T-helper 22 cell (primary cell): ENCODE measurements around the gene TMEM79.
A peak's percentile ranks its signal among the peaks of the same experiment; 100 is the strongest.

Experiments
- DNase-seq: peaks from one replicate; pipeline ENCODE4 v3.0.0-alpha.2; 2020; ENCODE audit warnings: low read depth

TMEM79 gene

DNA sequence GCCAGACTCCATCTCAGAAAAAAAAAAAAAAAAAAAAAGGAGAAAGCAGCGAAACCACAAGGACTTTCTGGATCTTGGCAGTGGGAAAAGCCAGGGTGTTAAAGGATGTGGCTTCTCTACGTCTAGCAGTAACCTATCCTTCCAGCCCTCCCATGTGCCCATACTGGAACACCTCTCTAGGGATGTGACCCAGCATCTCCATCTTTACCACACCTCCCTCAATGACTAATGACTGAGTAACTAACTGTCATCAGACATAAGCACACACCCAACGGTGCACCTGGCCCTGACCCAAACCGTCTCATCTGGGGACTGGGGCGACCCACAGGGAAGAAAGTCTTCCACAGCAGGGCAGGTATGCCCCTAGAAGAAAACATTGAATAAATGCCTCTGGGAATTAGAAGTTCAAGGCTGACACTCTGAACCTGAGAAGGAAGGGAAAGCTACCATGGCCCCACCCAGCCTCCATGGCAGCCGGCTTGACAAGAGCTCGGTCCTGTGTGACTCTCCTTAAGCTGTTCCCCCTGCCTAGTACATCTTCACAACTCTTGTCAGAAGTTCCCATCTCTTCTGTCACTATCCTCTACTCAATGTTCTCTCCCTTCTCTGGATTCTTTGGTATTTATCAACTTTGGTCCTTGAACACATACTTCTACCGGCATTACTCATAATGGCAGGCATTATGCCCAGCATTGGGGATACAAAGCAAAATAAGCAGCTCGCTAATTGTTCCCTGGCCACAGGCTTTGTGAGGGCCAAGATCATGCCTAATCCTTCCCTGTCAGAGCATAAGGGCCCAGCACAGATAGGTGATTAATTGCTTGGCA lies 21.5 kb upstream of the TMEM79 start:
- no peak for DNase-seq

DNA sequence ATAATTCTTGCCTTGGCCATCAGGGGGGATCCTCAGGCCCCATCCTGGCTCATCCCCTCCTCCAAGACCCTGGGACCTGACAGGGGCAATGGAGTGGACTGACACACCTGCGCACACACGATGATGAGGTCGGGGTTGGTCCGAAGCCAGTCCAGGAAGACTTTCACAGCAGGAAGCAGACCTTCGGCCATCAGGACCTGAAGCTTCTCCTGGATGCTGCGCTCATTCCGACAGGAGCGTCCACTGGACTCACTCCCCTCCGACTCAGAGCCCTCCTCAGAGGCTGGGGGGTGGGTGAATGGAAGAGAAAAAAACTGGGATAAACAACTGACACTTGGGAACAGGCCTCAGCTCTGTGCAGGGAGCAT lies 20.9 kb upstream of the TMEM79 start:
- DNase-seq: no peak

DNA sequence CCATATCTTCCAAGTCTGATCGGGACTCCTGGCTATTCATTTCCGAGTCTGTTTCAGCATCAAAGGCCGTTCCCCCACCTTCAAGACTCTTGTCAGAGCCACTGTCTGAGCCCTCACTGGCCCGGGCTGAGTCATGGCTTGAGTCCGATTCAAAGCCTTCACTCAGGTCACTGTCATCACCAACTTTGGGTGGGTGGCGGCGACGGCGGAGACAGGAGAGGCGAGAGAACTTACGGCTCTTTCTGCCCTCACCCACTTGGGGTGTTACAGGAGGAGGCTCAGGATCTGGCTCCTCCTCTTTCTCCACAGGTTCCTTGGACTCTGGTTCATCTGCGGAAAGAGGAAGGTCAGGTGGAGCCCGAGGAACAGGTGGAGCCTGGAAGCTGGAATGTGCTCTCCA lies 18.1 kb upstream of the TMEM79 start:
- DNase-seq: no peak

DNA sequence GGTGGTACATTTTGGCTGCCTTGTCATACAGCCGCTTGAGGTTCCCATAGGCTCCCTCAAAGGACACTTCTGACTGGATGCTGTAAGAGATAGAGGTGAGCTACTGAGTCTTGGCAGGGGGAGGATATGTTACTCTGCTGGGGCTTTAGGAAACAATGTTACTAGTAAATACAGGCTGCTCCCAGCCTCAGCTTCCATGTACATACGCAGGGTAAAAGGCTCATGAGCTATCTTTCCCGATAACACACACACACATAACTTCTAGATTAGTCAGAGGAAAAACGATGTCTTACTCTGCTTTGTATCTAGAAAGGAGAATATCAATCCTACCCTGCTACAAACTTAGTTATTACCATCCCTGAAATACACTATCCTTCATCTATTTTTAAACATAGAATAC lies 15.8 kb upstream of the TMEM79 start:
- DNase-seq: no peak

DNA sequence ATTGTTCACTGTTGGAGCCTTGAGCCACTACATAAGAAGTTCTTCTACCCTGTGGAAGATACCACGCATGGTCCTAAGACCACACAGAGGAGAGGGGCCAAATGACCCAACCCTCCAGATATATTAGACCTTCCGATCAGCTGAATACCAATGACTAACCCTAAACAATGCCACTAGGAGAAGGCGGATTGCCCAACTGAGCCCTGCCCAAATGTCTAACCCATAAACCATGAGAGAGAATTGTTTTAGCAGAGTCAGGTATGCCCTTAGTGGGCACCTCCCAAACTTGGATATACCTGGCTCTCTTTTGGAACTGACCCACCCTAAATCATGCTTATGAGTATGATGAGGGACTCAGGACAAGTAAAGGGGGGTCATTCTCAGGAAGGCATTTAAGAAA lies 13.8 kb upstream of the TMEM79 start:
- DNase-seq: no peak

DNA sequence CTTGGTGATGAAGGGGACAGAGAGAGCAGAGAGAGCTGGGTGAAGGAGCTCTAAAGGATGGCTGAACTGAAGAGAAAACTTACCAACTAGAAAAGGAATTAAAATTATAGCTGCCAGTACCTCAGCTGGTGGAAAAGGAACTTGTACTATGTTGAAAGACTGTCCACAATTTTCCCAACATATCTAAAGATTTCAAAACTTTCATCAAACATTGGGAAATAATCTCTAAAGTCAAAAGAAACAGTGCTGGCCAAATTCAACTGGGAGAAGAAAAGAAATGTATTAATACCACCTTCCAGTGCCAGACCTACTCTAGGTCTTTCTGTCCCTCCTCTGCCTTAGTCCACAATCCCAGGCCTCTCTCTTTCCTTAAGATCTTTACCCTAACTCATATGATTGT lies 7.6 kb upstream of the TMEM79 start:
- DNase-seq: no peak

DNA sequence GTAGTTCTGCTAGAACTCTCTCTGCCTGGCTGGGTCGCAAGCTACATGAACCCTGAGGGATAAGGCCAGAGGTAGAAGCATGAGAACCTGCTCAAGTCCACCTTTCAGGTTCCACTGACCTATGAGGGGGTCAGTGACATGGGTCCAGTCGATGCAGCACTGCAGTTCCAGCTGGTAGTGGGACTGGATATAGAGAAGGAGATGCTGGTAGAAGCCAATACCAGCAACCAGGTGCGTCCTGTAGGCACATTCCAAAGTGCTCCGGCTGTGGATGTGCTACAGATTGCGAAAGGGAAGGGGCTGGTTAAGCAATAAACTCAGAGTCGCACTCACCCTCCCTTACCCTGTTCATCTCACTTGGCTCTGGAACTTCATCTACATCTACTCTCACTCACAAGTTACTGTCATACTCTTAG lies 7.2 kb upstream of the TMEM79 start:
- no peak for DNase-seq

DNA sequence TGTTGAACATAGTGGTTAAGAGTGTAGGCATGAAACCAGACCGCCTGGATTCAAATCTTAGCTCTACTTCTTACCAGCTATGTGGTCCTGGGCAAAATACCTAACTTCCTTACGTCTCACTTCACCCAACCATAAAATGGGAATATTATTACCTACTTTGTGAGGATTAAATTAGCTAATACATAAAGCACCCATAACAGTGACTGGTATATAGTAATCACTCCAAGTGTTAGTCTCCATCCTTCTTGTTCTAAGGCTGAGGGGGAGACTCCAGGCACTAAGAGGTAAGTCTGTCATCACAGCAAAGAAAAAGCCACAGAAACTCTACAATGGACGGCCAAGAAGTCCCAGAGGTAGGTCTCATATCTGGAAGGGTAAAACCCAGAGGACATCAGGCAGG lies 4.3 kb upstream of the TMEM79 start:
- DNase-seq: no peak

DNA sequence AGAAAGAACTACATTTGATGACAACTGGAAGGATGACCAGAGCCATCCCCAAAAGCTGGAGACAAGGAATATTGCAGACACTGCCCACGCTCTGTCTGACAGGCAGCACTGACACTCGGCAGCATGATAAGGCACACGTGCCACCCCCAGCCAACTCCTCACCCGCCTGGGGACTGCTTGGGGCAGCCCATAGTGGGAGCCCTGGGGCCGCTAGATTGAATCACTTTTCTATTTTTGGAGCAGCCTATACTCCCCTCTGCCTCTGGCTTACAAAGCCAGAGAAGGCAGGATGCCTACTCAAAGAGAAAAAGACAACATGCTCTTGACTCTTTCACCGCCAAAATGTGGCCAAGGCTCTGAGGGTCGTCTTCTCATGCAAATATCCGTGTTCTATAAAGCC lies 2.8 kb upstream of the TMEM79 start:
- no peak for DNase-seq

DNA sequence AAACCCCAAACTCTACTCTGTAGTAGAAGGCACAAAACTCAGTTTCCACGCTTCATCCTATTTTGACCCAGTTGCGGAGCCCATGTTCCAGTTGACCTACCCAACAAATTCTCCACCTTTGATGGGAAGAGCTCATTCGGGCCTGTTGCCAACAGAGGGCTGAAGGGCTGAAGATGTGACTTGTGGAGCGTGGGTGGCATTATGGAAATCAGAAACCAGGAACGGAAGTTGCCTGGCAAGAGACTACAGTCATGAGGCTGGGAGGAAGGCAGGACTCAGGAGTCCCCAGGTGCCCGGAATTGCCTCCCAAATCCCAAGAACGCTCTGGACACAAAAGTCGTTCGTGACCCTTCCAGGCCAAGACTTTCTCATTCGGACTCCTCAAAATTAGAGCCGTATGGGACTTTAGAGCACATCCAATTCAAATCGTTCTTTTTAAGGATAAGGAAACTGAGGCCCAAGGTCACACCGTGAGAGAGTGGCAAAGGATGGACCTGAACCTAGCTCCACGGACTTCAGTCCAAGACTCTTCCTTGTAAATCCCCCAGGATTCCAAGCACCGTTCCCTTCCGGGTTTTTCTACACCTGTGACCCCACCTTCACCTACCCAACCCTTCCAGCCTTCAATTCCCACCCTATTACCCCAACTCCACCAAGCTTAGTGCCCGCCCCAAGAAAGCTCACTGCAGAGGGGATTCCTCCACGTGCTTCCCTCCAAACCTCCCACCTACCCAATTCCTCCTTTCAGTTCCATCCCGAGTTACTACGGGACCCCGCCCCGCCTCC lies 2.2 kb upstream of the TMEM79 start:
- DNase-seq: no peak

DNA sequence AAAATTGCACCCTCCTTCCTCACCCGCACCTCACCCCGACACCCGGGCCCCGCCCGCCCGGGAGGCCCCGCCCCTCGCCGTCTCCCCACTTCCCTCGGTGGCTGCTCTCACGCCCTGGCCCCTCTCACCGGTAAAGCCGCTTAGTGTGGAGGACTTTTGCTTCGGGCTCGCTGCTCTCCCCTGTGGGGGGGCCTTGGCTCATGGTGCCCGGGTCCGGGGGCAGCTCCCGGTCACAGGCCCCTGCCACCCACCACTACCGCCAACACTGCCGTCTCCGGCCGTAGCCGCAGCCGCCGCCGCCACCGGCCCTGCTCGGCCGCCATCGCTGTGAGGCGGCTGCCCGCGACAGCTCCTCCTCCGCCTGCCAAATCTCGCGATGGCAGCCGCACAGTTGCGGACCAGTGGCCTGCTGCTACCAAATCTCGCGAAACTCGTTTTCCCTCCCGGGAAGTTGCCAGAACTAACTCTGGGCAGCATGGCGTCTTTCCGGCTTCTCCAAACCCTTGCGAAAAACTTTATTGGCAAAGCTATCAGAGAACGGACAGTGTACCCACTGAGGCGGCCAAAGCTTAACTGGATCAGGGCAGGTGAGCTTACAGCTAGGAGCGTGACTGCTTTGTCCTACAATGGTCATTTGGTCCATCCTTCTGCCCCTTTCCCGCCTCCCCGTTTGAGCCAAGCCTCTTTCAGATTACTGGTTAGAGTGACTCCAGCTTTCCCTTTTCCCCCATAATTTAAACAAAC lies 1.5 kb upstream of the TMEM79 start, which contains the start of gene SMG5:
TSS of gene SMG5 (minus strand) at position 347 of the 744 bp plus-strand sequence. CDS start at position 202, 145 bp downstream.
- peak; percentile 95 for DNase-seq

DNA sequence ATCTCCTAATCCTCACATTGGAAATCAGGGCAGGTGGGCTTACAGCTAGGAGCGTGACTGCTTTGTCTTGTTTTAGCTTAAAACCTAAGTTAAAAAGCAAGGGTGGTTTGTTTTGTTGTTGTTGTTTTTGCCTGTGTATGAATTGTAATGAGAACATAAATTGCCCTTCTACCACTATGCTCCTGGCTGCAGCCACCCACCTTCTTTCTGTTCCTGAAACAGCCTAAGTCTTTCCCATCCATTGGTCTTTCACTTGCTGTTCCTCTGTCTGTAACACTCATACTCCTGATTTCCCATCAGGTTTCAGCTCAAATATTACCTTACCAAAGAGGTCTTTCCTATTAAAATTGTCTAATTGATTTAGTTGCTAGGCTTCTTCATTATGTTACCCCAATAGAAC lies 604 bp upstream of the TMEM79 start:
- DNase-seq: no peak

DNA sequence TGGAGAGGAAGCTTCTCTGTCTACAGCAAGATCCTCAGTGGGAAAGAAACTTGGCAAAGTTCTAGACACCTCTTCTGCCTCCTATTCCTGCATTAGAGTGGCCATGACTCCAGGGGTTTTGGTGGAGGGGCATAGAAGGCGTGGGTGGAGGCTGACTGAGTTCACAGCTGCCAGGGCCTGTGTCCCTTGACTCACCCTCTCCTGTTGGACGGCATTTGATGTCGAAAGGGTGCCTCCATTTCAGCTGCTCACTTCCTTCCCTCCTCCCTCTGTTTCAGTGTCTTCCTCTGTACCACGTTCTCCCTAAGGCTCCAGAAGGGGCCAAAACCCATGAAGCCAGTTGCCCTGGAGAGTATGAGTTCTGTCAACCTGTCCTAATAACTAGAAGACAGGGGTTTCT lies 632 bp downstream of the TMEM79 start:
- DNase-seq: no peak

DNA sequence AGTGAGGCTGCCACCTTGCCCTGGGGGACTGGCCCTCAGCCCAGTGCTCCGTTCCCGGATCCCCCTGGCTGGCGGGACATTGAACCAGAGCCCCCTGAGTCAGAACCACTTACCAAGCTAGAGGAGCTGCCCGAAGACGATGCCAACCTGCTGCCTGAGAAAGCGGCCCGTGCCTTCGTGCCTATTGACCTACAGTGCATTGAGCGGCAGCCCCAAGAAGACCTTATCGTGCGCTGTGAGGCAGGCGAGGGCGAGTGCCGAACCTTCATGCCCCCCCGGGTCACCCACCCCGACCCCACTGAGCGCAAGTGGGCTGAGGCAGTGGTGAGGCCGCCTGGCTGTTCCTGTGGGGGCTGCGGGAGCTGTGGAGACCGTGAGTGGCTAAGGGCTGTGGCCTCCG lies 1.3 kb downstream of the TMEM79 start:
- DNase-seq: no peak

DNA sequence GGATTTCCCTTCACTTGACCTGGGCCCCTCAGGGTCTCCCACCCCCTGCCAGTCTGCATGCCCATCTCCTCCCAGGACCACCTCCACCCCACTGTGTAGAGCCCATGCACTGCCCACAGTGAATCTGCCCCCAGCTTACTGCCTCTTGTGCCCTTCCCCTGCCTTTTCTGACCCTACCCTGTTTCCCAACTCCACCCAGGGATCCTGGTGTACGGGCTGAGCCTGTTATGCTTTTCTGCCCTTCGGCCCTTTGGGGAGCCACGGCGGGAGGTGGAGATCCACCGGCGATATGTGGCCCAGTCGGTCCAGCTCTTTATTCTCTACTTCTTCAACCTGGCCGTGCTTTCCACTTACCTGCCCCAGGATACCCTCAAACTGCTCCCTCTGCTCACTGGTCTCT lies 1.9 kb downstream of the TMEM79 start:
- no peak for DNase-seq

DNA sequence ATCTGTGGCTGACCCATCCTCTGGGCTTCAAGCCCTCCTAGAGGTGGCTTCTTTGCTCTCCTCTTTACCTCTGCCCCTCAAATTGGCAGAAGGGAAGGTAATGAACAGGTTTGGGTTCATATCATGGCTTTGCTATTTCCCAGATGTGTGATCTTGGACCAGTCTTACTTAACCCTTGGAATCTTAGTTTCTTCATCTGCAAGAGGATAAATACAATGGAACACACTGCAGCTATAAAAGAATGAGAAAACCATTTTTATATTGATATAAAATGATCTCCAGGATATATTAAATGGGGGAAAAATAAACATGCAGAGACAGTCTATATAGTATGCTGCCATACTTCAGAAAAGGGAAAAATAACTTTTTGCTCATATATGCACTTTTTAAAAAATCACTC lies 5.7 kb downstream of the TMEM79 start:
- DNase-seq: no peak

DNA sequence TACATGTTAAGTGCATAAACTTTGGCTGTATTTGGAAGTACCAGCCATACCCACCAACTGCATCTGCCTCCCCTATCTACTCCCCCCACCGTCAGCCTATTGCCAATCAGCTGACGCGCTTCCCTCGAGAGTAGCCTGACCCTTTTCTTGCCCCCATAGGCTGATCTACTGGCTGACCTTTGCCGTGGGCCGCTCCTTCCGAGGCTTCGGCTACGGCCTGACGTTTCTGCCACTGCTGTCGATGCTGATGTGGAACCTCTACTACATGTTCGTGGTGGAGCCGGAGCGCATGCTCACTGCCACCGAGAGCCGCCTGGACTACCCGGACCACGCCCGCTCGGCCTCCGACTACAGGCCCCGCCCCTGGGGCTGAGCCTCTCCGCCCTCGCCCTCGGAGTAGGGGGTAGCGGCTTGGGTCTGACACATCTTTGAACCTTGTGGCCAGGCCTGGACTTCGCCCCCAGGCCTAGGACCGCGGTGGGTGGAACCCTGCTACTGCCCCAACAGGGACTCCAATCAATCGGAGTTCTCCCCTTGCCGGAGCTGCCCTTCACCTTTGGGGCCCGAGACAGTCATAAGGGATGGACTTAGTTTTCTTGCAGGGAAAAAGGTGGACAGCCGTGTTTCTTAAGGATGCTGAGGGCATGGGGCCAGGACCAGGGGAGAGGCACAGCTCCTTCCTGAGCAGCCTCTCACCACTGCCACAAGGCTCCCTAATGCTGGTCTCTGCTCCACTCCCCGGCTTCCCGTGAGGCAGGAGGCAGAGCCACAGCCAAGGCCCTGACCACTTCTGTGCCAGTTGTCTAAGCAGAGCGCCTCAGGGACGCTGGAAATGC lies 7.3 kb downstream of the TMEM79 start:
- DNase-seq: no peak

DNA sequence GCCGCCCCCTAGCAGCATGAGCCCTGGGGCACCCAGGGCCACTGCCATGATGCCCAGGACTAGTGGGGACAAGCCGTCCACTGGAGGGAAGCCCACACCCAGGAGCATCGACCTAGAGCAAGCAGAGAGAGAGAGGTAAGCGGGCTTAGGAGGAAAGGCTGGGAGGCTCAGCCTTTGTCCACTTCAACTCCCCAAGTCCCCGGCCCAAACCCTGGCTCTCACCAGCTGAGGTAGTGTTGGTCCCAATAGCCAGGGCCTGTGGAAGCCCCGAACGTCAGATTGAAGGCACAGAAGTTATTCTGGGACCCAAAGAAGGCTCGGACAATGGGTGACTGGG lies 8.9 kb downstream of the TMEM79 start:
- no peak for DNase-seq

DNA sequence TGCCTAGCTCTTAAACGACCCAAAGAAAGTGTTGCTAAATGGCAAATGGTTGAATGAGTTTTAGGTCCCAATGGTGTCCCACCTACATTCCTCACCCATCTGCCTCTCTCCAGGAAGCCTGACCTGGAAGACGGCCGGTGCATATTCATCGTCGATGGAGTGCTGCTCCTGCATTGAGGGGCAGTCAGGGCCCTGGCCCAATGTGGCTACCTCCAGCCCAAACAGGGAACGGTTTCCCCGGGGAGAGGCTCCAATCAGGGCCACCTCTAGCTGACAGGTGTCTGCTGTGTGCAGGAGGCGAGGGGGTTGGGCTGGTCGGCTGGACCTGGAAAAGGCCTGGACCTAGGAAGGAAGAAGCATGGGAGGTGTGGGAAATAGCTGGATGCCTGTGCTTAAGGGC lies 9.8 kb downstream of the TMEM79 start:
- DNase-seq: no peak

DNA sequence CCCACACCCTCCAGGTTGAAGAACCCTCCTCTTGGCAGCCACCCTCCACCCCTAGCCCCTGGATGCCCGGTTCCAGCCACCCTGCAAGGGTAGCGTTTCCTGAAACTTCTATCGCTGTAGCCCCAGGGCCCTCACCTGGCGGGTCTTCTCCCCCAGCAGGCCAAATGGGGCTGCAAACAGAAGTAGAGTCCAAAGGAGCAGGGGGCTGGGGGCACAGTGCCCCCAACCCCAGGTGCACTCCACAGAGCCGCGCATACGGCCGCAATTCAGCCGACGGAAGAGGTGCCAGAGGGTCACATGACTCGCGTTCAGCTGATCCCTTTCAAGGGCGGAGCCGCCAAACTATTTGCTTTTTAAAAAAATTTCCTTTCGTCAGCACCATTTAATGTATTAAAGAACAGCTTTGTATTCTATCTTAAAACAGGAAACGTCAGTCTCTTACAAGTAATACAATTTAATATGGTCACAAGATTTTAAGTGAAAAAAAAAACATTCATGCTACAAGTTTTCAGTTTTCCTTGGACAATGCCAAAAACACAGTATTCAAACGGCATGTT lies 11.3 kb downstream of the TMEM79 start, which contains the start of gene GLMP:
TSS of gene GLMP (minus strand) at position 289 of the 557 bp plus-strand sequence. CDS start at position 255, 34 bp downstream.
- peak; percentile 24 for DNase-seq

DNA sequence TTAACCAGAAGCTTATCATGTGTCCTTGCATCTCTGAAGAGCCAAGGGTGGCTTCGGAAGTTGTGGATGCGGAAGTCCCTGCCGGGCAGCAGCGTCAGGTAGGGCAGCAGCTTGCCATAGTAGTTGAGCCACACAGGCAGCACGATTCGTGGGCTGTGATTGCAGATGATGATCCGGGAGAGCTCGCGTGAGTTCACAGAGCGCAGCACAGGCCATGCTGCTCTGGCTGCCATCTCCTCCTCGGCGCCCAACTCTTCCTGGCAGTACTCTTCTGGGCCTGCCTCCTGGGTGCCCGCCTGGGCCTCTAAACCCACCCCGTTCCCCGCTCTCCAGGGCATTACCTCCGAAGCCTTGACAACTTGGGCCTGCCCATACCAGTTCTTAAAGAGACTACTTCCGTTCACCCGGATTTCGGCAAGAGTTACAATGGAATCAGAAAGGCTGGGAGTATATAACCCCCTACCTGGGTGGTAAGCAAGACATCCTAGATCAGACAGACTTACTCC lies 14.8 kb downstream of the TMEM79 start, which contains the start of gene VHLL:
TSS of gene VHLL (minus strand) at position 456 of the 506 bp plus-strand sequence. CDS start at position 338, 118 bp downstream.
- DNase-seq: no peak
